ENCODE measurements around the gene PTPRD.

The PTPRD gene

DNA sequence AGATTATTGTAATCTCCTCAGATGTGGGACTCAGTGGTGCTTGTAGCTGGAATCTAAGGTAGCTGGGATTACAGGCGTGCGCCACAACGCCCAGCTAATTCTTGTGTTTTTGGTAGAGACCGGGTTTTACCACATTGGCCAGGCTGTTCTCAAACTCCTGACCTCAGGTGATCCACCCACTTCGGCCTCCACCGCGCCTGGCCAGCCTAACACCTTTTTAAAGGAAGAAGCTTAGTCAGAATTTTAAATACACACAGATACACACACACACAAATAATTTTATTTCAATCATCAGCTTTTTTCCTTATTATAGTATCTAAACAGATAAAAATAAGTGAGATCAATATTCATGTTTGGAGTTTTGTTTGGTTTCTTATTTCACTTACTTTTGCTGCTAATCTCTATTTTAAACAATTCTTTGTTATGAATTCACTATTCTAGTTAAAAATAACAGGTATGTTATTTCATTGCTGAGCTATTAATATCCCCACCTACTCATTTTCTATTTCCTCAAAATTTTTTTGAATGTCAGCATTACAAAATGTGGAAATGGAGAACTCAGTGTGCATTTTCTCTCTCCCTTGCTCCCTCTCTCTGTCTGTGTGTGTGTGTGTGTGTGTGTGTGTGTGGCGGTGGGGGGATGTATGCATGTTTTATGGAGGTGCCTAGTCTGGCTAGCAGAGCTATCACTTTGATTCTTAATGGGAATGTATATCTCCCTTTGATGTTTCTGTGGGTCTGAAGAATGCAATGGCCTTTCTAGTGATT lies 1852.6 kb downstream of the PTPRD start:
- H3K4me3 ChIP-seq (ENCODE audit: control insufficient read depth, low read depth, low read length) = no peak overlapping the region
- TF ChIP-seq, protein P1, sequence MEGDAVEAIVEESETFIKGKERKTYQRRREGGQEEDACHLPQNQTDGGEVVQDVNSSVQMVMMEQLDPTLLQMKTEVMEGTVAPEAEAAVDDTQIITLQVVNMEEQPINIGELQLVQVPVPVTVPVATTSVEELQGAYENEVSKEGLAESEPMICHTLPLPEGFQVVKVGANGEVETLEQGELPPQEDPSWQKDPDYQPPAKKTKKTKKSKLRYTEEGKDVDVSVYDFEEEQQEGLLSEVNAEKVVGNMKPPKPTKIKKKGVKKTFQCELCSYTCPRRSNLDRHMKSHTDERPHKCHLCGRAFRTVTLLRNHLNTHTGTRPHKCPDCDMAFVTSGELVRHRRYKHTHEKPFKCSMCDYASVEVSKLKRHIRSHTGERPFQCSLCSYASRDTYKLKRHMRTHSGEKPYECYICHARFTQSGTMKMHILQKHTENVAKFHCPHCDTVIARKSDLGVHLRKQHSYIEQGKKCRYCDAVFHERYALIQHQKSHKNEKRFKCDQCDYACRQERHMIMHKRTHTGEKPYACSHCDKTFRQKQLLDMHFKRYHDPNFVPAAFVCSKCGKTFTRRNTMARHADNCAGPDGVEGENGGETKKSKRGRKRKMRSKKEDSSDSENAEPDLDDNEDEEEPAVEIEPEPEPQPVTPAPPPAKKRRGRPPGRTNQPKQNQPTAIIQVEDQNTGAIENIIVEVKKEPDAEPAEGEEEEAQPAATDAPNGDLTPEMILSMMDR (IDR thresholded peaks at IDR 0.05; ENCODE audit: control insufficient read depth, insufficient read depth, low read depth, low read length, missing control alignments) = no peak
- DNase-seq (ENCODE audit: low read depth) = no peak

DNA sequence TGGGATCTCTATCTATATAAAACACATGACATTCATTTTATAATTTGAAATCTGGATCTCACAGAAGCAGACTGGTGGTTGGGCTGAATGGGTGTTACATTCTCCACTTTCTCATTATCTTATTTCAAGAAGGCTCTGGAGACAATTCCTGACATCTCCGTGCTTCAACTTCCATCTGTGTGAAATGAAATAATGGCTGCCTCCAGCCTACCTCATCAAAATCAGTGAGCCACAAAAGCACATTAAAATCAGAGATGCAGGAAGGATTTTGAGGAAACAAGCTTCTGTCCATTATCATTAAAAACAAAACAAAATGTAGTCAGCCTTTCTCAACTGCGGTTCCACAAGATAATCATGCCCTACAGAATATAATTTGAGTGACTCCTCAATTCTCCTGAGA lies 1854.9 kb downstream of the PTPRD start:
- no peak overlapping the region for H3K4me3 ChIP-seq (ENCODE audit: control insufficient read depth, low read depth, low read length)
- TF ChIP-seq, protein P1 (IDR thresholded peaks at IDR 0.05; ENCODE audit: control insufficient read depth, insufficient read depth, low read depth, low read length, missing control alignments) = no peak
- DNase-seq (ENCODE audit: low read depth) = no peak

DNA sequence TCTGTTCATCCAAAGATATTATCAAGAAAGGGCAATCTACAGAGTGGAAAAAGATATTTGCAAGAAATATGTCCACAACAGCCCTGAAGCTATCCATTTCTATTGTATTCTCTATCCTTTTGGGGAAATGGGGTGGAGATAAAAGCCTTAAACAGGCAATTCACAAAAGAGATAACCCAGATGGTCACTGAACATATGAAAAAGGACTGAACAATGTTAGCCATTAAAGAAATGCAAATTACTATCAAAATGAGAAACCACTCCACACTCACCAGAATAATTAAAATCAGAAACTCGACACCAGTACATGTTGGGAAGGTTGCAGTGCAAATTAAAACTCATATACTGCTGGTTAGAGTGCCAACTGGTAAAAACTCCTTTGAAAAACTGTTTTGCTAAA lies 1858.1 kb downstream of the PTPRD start:
- DNase-seq (ENCODE audit: low read depth) = no peak
- H3K4me3 ChIP-seq (ENCODE audit: control insufficient read depth, low read depth, low read length) = no peak overlapping the region
- TF ChIP-seq, protein P1 (IDR thresholded peaks at IDR 0.05; ENCODE audit: control insufficient read depth, insufficient read depth, low read depth, low read length, missing control alignments) = no peak

DNA sequence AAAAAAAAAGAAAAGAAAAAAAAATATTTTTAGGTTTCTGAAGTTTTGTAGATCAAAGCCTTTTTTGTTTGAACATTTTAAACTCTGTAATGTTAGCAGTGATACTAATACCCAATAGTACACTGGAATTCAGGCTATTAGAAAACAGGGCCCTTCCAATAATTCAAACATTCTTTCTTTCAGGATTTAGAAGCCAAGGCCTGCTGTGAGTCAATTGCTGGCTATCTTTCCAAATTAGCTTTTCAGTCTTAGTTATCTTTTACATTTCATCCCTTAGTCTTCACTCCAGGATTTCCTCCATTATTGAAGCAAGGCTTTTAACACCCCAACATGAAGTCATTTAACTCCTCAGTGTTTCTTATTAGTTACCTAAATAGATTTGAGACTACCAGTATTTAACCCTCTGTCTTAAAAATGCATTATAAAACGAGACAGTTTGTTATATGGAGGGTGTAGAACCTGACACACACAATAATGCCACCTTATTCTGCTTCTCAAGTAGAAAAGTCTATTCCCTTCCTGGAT lies 1861.3 kb downstream of the PTPRD start:
- DNase-seq (ENCODE audit: low read depth) = no peak
- H3K4me3 ChIP-seq (ENCODE audit: control insufficient read depth, low read depth, low read length) = no peak overlapping the region
- TF ChIP-seq, protein P1 (IDR thresholded peaks at IDR 0.05; ENCODE audit: control insufficient read depth, insufficient read depth, low read depth, low read length, missing control alignments) = no peak

DNA sequence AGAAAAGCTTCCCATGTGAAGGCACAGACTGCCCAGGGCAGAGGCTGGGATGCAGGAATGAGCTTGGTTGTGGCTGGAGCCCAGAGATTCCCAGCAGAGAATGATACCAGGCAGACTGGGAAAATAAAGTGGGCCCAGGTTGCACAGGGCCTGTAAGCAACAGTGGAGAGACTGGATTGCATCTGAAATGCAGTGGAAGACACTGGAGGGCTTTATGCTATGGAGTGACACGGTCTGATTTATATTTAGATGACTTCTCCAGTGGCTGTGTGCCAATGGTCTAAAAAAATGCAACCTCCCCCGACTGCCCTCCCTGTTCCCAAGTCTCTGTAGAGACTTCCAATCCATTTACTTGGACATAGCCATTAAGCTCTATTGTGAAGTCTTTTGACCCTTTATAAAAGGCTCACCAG lies 1862.2 kb downstream of the PTPRD start:
- no peak overlapping the region for H3K4me3 ChIP-seq (ENCODE audit: control insufficient read depth, low read depth, low read length)
- TF ChIP-seq, protein P1 (IDR thresholded peaks at IDR 0.05; ENCODE audit: control insufficient read depth, insufficient read depth, low read depth, low read length, missing control alignments) = no peak
- no peak for DNase-seq (ENCODE audit: low read depth)

DNA sequence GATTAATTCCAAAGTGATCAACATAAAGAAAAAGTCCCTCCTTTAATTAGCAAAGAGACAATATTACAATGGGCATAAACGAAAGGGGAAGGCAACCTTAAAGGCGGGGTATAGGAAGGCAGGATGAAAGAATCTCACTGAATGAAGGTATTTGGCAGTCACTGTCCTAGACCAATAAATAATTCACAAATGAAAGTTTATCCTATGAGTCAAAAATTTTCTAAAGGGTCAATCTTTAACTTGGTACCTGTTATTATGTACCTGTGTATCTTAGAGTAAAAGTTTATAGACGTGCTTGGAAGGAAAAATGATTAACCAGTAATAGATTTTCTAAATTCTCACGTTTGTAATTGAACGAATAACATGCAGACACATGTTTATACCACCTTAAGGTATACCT lies 1867.5 kb downstream of the PTPRD start:
- TF ChIP-seq, protein P1 (IDR thresholded peaks at IDR 0.05; ENCODE audit: control insufficient read depth, insufficient read depth, low read depth, low read length, missing control alignments) = no peak
- H3K4me3 ChIP-seq (ENCODE audit: control insufficient read depth, low read depth, low read length) = no peak overlapping the region
- DNase-seq (ENCODE audit: low read depth) = no peak
